Caki2 (cell line): Measurements from ENCODE around the gene OXSR1. TPM values are rescaled to one million over a fixed set of nuclear protein-coding genes. Genes with fewer than 3 reads are reported as not detected.

ENCODE experiments used
- DNase-seq: peaks from one replicate; pipeline ENCODE4 v3.0.0-alpha.2; 2015; ENCODE audit warnings: low read depth
- in situ Hi-C: cut with HindIII; loops from 2 replicates; pipeline ENCODE4 v1.10.0; 2016; ENCODE audit warnings: low sequenced_read_pairs, low pct_unique_long_range_greater_than_20kb, mixed read lengths
- total RNA-seq: library from RNA; depleted of rRNA; stranded (reverse); fragments of >200 nt; shearing (Covaris generic); gene quantifications from 2 replicates; pipeline ENCODE4 v1.2.3, GENCODE V29; 2014; ENCODE audit warnings: low replicate concordance

OXSR1 gene
- total RNA-seq, 1 experiment from 2014 or later = 17.3 TPM

GRCh38 chr3:38139652-38140051 lies 25.7 kb upstream of the OXSR1 start:
- DNase-seq = no peak
- in situ Hi-C loops = no loop called here

GRCh38 chr3:38140326-38141172 lies 24.8 kb upstream of the OXSR1 start:
- in situ Hi-C loops = no loop called here
- no peak for DNase-seq

GRCh38 chr3:38141173-38141951 lies 24.0 kb upstream of the OXSR1 start:
- in situ Hi-C loops = no loop called here
- DNase-seq = no peak

GRCh38 chr3:38141952-38142273 lies 23.4 kb upstream of the OXSR1 start:
- no peak for DNase-seq
- in situ Hi-C loops = no loop called here

GRCh38 chr3:38142959-38143358 lies 22.4 kb upstream of the OXSR1 start:
- DNase-seq = no peak
- in situ Hi-C loops = no loop called here

GRCh38 chr3:38143511-38143910 lies 21.8 kb upstream of the OXSR1 start:
- DNase-seq = no peak
- in situ Hi-C loops = no loop called here

GRCh38 chr3:38146504-38146903 lies 18.8 kb upstream of the OXSR1 start:
- in situ Hi-C loops = no loop called here
- no peak for DNase-seq

GRCh38 chr3:38147421-38147820 lies 17.9 kb upstream of the OXSR1 start:
- in situ Hi-C loops = no loop called here
- no peak for DNase-seq

- in situ Hi-C loops = no loop called here
- DNase-seq = no peak
These were observed 16.9 kb upstream of the OXSR1 start for GRCh38 chr3:38148311-38148882.

GRCh38 chr3:38149708-38150107 lies 15.6 kb upstream of the OXSR1 start:
- DNase-seq = no peak
- in situ Hi-C loops = no loop called here

GRCh38 chr3:38150780-38151528 lies 14.4 kb upstream of the OXSR1 start:
- DNase-seq = no peak
- in situ Hi-C loops = no loop called here

GRCh38 chr3:38151667-38152265 lies 13.6 kb upstream of the OXSR1 start:
- in situ Hi-C loops = no loop called here
- no peak for DNase-seq

GRCh38 chr3:38152609-38153008 lies 12.7 kb upstream of the OXSR1 start:
- in situ Hi-C loops = no loop called here
- no peak for DNase-seq

- no peak for DNase-seq
- in situ Hi-C loops = no loop called here
These were observed 12.1 kb upstream of the OXSR1 start for GRCh38 chr3:38153221-38153620.

- peak; percentile 19 for DNase-seq
- in situ Hi-C loops = no loop called here
These were observed 11.3 kb upstream of the OXSR1 start for GRCh38 chr3:38154033-38154494.

GRCh38 chr3:38154625-38155255 lies 10.6 kb upstream of the OXSR1 start:
- DNase-seq = no peak
- in situ Hi-C loops = no loop called here

GRCh38 chr3:38155825-38156224 lies 9.5 kb upstream of the OXSR1 start:
- no peak for DNase-seq
- in situ Hi-C loops = no loop called here

GRCh38 chr3:38157117-38157516 lies 8.2 kb upstream of the OXSR1 start:
- in situ Hi-C loops = no loop called here
- DNase-seq = no peak
